Astrocyte (in vitro differentiated cells and primary cell): Measurements from ENCODE around the gene HTR3D. TPM values are rescaled to one million over a fixed set of nuclear protein-coding genes. Genes with fewer than 3 reads are reported as not detected.

Source experiments
- DNase-seq: peaks from one replicate; pipeline ENCODE4 v3.0.0-alpha.2; 2010; ENCODE audit warnings: low read depth
- FAIRE-seq: peaks from 2 replicates; lab custom pipeline; 2011; peaks lifted over from hg19 to GRCh38; lab: Jason Lieb, UNC
- H2AFZ ChIP-seq: 2 replicates; pipeline ENCODE4 v1.6.0; 2012; ENCODE audit warnings: low read depth, low read length, inconsistent platforms
- H3K27ac ChIP-seq: 2 replicates; pipeline ENCODE4 v1.5.1; 2011; ENCODE audit warnings: low read depth, low read length, inconsistent platforms
- H3K27me3 ChIP-seq: 2 replicates; pipeline ENCODE4 v1.6.0; 2011; ENCODE audit warnings: low read length, inconsistent platforms; ENCODE audit not compliant: insufficient read depth
- H3K36me3 ChIP-seq: 2 replicates; pipeline ENCODE4 v1.5.1; 2011; ENCODE audit warnings: low read length, inconsistent platforms; ENCODE audit not compliant: insufficient read depth
- H3K4me1 ChIP-seq: 2 replicates; pipeline ENCODE4 v1.5.1; 2011; ENCODE audit warnings: low read length, inconsistent platforms; ENCODE audit not compliant: insufficient read depth
- H3K4me2 ChIP-seq: 2 replicates; pipeline ENCODE4 v1.6.0; 2012; ENCODE audit warnings: low read length, inconsistent platforms
- H3K4me3 ChIP-seq: 2 replicates; pipeline ENCODE4 v1.5.1; 2011; ENCODE audit warnings: low read depth, mild to moderate bottlenecking, low read length, inconsistent platforms; ENCODE audit not compliant: insufficient read depth
- H3K79me2 ChIP-seq: 2 replicates; pipeline ENCODE4 v1.6.0; 2012; ENCODE audit warnings: mild to moderate bottlenecking, low read length, inconsistent platforms; ENCODE audit not compliant: insufficient read depth
- H3K9ac ChIP-seq: 2 replicates; pipeline ENCODE4 v1.6.0; 2012; ENCODE audit warnings: mild to moderate bottlenecking, low read length, inconsistent platforms
- H3K9me3 ChIP-seq: 2 replicates; pipeline ENCODE4 v1.5.1; 2012; ENCODE audit warnings: low read depth, mild to moderate bottlenecking, low read length, inconsistent platforms; ENCODE audit not compliant: insufficient read depth
- H4K20me1 ChIP-seq: 2 replicates; pipeline ENCODE4 v1.6.0; 2012; ENCODE audit warnings: low read length, inconsistent platforms; ENCODE audit not compliant: insufficient read depth
- H3K27ac Mint-ChIP-seq: one replicate; pipeline ENCODE4 v1.8.0; 2021; ENCODE audit warnings: mild to moderate bottlenecking, mixed read lengths; ENCODE audit not compliant: unreplicated experiment
- H3K27me3 Mint-ChIP-seq: one replicate; pipeline ENCODE4 v1.8.0; 2021; ENCODE audit warnings: low read depth, mixed read lengths; ENCODE audit not compliant: unreplicated experiment
- H3K36me3 Mint-ChIP-seq: one replicate; pipeline ENCODE4 v1.8.0; 2021; ENCODE audit warnings: low read depth, mixed read lengths; ENCODE audit not compliant: unreplicated experiment
- H3K4me1 Mint-ChIP-seq: one replicate; pipeline ENCODE4 v1.8.0; 2021; ENCODE audit warnings: low read depth, mixed read lengths; ENCODE audit not compliant: unreplicated experiment
- H3K4me3 Mint-ChIP-seq: one replicate; pipeline ENCODE4 v1.8.0; 2021; ENCODE audit warnings: mild to moderate bottlenecking, moderate library complexity, mixed read lengths; ENCODE audit not compliant: unreplicated experiment
- H3K9me3 Mint-ChIP-seq: one replicate; pipeline ENCODE4 v1.8.0; 2021; ENCODE audit warnings: mild to moderate bottlenecking, mixed read lengths; ENCODE audit not compliant: unreplicated experiment
- CTCF ChIP-seq: IDR thresholded peaks from 2 replicates; pipeline ENCODE4 v1.5.1; 2011; ENCODE audit warnings: low read depth, mild to moderate bottlenecking, inconsistent platforms, low read length, moderate library complexity; ENCODE audit not compliant: insufficient read depth
- EZH2 ChIP-seq: IDR thresholded peaks from 2 replicates; pipeline ENCODE4 v1.6.1; 2012; ENCODE audit warnings: mild to moderate bottlenecking, low read length, inconsistent platforms; ENCODE audit not compliant: insufficient read depth
- total RNA-seq: library from RNA; stranded (reverse); gene quantifications from 2 replicates; pipeline ENCODE4 v1.2.1, GENCODE V29; 2021

HTR3D gene
- total RNA-seq, 1 donor from 2014 or later = not detected

GRCh38 chr3:184001761-184002160 is 29.8 kb upstream of the HTR3D start:
- no peaks in the 10 kb centered on the region for H3K9me3 ChIP-seq
- H3K36me3 ChIP-seq = peaks cover 3% of the 10 kb centered on the region
- H3K27me3 ChIP-seq = no peaks in the 10 kb centered on the region
- Mint-ChIP-seq H3K27ac (no peak overlapping the region), H3K27me3 (no peaks in the 10 kb centered on the region), H3K4me3 (no peak overlapping the region), H3K9me3 (no peaks in the 10 kb centered on the region), H3K4me1 (peaks cover 18% of the 10 kb centered on the region), H3K36me3 (peaks cover 3% of the 10 kb centered on the region)
- H3K4me1 ChIP-seq = peaks cover 5% of the 10 kb centered on the region
- H4K20me1 ChIP-seq = peaks cover 26% of the 10 kb centered on the region
- FAIRE-seq (no peak), DNase-seq (no peak)
- no peak for TF ChIP-seq CTCF
- TF ChIP-seq EZH2 = no peak
- peaks cover 24% of the 10 kb centered on the region for H3K79me2 ChIP-seq
- H2AFZ ChIP-seq = no peak overlapping the region
- H3K9ac ChIP-seq = no peak overlapping the region
- no peak overlapping the region for H3K4me2 ChIP-seq
- H3K27ac ChIP-seq = no peak overlapping the region
- no peak overlapping the region for H3K4me3 ChIP-seq

GRCh38 chr3:184002469-184002868 is 29.1 kb upstream of the HTR3D start:
- H3K27me3 Mint-ChIP-seq = no peaks in the 10 kb centered on the region
- Histone ChIP-seq H3K4me3 (no peak overlapping the region), H4K20me1 (peaks cover 24% of the 10 kb centered on the region), H3K27me3 (no peaks in the 10 kb centered on the region), H3K4me2 (no peak overlapping the region), H3K4me1 (peaks cover 5% of the 10 kb centered on the region), H3K79me2 (peaks cover 24% of the 10 kb centered on the region), H2AFZ (no peak overlapping the region), H3K27ac (no peak overlapping the region), H3K9me3 (no peaks in the 10 kb centered on the region), H3K36me3 (peaks cover 3% of the 10 kb centered on the region), H3K9ac (no peak overlapping the region)
- peaks cover 18% of the 10 kb centered on the region for H3K4me1 Mint-ChIP-seq
- no peak overlapping the region for H3K4me3 Mint-ChIP-seq
- DNase-seq (no peak), FAIRE-seq (no peak)
- H3K27ac Mint-ChIP-seq = peak overlapping the region; percentile 63
- H3K9me3 Mint-ChIP-seq = no peaks in the 10 kb centered on the region
- TF ChIP-seq EZH2 (no peak), CTCF (no peak)
- H3K36me3 Mint-ChIP-seq = peaks cover 3% of the 10 kb centered on the region

DNA sequence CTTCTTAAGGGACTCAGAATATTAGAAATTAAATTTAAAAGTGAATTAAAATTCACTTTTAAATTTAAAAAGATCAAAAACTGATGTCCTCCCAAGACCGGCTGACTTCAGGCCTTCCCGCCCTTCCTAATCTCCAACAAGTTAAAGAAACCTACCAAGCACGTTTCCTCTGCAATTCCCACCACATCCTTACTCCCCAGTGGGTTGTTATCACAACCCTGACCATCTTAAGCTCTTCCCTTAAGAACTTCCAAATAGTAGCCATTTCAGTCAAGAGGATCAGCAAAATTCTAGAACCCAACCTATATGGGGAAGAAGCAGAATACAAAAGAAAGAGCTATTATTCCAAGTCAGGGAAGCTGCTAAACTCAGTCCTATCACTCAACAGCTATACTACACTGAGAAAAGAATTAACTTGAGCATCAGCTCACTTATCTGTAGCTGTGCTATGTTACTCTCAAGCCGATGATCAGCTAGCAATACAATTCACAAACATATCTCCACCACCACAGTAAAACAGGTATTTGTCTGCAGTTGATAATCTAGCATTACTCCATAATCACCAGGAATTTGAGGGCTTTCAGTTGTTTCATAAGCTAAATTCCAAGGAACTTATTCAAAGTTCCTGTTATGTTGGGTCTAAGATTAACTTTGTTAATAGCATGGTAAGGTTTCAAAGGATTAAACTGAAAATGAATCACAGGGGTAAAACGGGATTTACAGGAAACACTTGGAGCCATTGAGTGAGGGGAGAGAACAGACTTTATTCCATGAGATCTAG is 28.2 kb upstream of the HTR3D start:
- Histone ChIP-seq H4K20me1 (peaks cover 20% of the 10 kb centered on the region), H3K4me1 (peaks cover 5% of the 10 kb centered on the region), H3K9ac (peak overlapping the region; percentile 42), H3K27me3 (no peaks in the 10 kb centered on the region), H2AFZ (no peak overlapping the region), H3K27ac (peak overlapping the region; percentile 28), H3K79me2 (peaks cover 24% of the 10 kb centered on the region), H3K4me3 (no peak overlapping the region), H3K36me3 (peaks cover 6% of the 10 kb centered on the region), H3K4me2 (peak overlapping the region; percentile 65), H3K9me3 (no peaks in the 10 kb centered on the region)
- Mint-ChIP-seq H3K4me3 (no peak overlapping the region), H3K36me3 (peaks cover 3% of the 10 kb centered on the region), H3K27ac (no peak overlapping the region), H3K4me1 (peaks cover 18% of the 10 kb centered on the region), H3K27me3 (no peaks in the 10 kb centered on the region), H3K9me3 (no peaks in the 10 kb centered on the region)
- DNase-seq (peak; percentile 90), FAIRE-seq (no peak)
- TF ChIP-seq CTCF (no peak), EZH2 (no peak)
